ENCODE results near the gene KDELR1.

DNA sequence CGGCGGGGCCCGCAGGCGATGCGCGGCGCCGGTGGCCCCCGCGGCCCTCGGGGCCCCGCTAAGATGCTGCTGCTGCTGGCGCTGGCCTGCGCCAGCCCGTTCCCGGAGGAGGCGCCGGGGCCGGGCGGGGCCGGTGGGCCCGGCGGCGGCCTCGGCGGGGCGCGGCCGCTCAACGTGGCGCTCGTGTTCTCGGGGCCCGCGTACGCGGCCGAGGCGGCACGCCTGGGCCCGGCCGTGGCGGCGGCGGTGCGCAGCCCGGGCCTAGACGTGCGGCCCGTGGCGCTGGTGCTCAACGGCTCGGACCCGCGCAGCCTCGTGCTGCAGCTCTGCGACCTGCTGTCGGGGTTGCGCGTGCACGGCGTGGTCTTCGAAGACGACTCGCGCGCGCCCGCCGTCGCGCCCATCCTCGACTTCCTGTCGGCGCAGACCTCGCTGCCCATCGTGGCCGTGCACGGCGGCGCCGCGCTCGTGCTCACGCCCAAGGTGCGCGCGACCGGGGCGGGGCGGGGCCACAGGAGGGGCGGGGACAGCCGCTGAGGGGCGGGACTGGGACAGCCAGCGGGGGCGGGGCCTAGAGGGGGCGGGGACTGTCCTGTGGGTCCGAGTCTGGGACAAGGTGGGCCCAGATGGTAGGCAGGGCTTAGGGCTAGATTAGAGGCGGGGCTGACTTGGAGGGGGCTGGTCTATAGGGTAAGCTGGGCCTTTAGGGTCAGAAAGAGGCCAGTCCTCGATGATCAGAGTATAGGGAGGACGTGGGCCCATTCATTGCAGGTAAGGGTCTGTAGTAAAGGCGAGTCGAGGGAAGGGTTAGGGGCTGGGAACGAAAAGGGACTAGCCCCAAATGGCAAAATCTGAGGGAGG lies 7.3 kb upstream of the KDELR1 start:
- TF ChIP-seq, protein P1, sequence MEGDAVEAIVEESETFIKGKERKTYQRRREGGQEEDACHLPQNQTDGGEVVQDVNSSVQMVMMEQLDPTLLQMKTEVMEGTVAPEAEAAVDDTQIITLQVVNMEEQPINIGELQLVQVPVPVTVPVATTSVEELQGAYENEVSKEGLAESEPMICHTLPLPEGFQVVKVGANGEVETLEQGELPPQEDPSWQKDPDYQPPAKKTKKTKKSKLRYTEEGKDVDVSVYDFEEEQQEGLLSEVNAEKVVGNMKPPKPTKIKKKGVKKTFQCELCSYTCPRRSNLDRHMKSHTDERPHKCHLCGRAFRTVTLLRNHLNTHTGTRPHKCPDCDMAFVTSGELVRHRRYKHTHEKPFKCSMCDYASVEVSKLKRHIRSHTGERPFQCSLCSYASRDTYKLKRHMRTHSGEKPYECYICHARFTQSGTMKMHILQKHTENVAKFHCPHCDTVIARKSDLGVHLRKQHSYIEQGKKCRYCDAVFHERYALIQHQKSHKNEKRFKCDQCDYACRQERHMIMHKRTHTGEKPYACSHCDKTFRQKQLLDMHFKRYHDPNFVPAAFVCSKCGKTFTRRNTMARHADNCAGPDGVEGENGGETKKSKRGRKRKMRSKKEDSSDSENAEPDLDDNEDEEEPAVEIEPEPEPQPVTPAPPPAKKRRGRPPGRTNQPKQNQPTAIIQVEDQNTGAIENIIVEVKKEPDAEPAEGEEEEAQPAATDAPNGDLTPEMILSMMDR (IDR thresholded peaks at IDR 0.05; ENCODE audit: extremely low read depth in 1 of 2, insufficient read depth in 1 of 2, low read depth in 1 of 2, low read length in 2 of 2), result no peak
- no peak for TF ChIP-seq GATA2 (IDR thresholded peaks at IDR 0.05; ENCODE audit: insufficient read depth, insufficient read length, low read depth, low read length)
